A673 (cell line): ENCODE measurements around the gene ELANE. TPM values are rescaled to one million over a fixed set of nuclear protein-coding genes. Genes with fewer than 3 reads are reported as not detected.
"Not testable (repeated sequence)": the region's sequence is repeated elsewhere in the genome, so short reads cannot be mapped to it uniquely, and the experiment has no call there.

Experiments
- BruUV-seq: library from RNA; stranded (reverse); fragments of 400-500 nt; replicated peaks from 2 replicates; lab custom pipeline; 2021; lab: Mats Ljungman, UMichigan
- CTCF ChIA-PET: fragments of 300-600 bp; sonication (Branson Sonifier 250); formaldehyde crosslinking; loops from one replicate; lab custom pipeline; 2022; ENCODE audit warnings: antibody characterized with exemption; lab: Charles Lee
- POLR2A ChIA-PET: fragments of 300-600 bp; sonication (Branson Sonifier 250); formaldehyde crosslinking; loops from one replicate; lab custom pipeline; 2022; ENCODE audit warnings: antibody characterized with exemption; ENCODE audit not compliant: low non-redundant PET; lab: Charles Lee
- DNase-seq: peaks from one replicate; pipeline ENCODE4 v3.0.0-alpha.2; 2015; ENCODE audit warnings: low spot score
- H3K27ac ChIP-seq: fragments of 200-600 bp; sonication (generic); 2 replicates; pipeline ENCODE4 v1.5.1; 2016; ENCODE audit warnings: mixed run types, low read depth, mild to moderate bottlenecking, mixed read lengths, antibody characterized with exemption, low read length; ENCODE audit not compliant: poor library complexity, severe bottlenecking
- H3K27me3 ChIP-seq: fragments of 200-600 bp; sonication (generic); replicated peaks from 2 replicates; pipeline ENCODE4 v1.6.1; 2017; ENCODE audit warnings: mixed run types, low read depth, mild to moderate bottlenecking, mixed read lengths, antibody characterized with exemption, low read length; ENCODE audit not compliant: insufficient read depth, poor library complexity
- H3K36me3 ChIP-seq: fragments of 200-600 bp; sonication (generic); 2 replicates; pipeline ENCODE4 v1.6.1; 2016; ENCODE audit warnings: mixed run types, mild to moderate bottlenecking, mixed read lengths, antibody characterized with exemption, low read length; ENCODE audit not compliant: insufficient read depth, poor library complexity, severe bottlenecking
- H3K4me1 ChIP-seq: fragments of 200-600 bp; sonication (generic); 2 replicates; pipeline ENCODE4 v1.6.1; 2017; ENCODE audit warnings: mixed run types, mild to moderate bottlenecking, mixed read lengths, antibody characterized with exemption, low read length; ENCODE audit not compliant: insufficient read depth, poor library complexity, severe bottlenecking
- H3K4me3 ChIP-seq: fragments of 200-600 bp; sonication (generic); 2 replicates; pipeline ENCODE4 v1.5.1; 2016; ENCODE audit warnings: low read depth, mixed run types, mild to moderate bottlenecking, mixed read lengths, low read length; ENCODE audit not compliant: poor library complexity, severe bottlenecking
- H3K9me3 ChIP-seq: fragments of 200-600 bp; sonication (generic); 2 replicates; pipeline ENCODE4 v1.6.1; 2016; ENCODE audit warnings: mixed run types, low read depth, mild to moderate bottlenecking, mixed read lengths, antibody characterized with exemption, low read length; ENCODE audit not compliant: poor library complexity, severe bottlenecking
- EZH2 ChIP-seq: fragments of 200-600 bp; sonication (generic); IDR thresholded peaks from 2 replicates; pipeline ENCODE4 v1.6.1; 2017; ENCODE audit warnings: borderline replicate concordance, low read depth, mild to moderate bottlenecking, mixed read lengths, antibody characterized with exemption, low read length; ENCODE audit not compliant: poor library complexity, severe bottlenecking
- intact Hi-C: fragments of 100-400 bp; cut with micrococcal nuclease; formaldehyde crosslinking; loops from one replicate; pipeline ENCODE4 v1.10.0; 2022; ENCODE audit not compliant: unreplicated experiment
- total RNA-seq: library from RNA; stranded (reverse); gene quantifications from 2 replicates; pipeline ENCODE4 v1.2.3, GENCODE V29; 2021
- TF ChIP-seq, protein P1 (sequence below): fragments of 300-800, 200-600 bp; sonication (generic); conservative IDR thresholded peaks from 2 replicates; pipeline ENCODE4 v1.5.1; 2017; ENCODE audit warnings: low read depth, mild to moderate bottlenecking, antibody characterized with exemption, low read length, moderate library complexity, mixed read lengths

ELANE gene
- total RNA-seq, 1 experiment from 2014 or later = not detected

DNA sequence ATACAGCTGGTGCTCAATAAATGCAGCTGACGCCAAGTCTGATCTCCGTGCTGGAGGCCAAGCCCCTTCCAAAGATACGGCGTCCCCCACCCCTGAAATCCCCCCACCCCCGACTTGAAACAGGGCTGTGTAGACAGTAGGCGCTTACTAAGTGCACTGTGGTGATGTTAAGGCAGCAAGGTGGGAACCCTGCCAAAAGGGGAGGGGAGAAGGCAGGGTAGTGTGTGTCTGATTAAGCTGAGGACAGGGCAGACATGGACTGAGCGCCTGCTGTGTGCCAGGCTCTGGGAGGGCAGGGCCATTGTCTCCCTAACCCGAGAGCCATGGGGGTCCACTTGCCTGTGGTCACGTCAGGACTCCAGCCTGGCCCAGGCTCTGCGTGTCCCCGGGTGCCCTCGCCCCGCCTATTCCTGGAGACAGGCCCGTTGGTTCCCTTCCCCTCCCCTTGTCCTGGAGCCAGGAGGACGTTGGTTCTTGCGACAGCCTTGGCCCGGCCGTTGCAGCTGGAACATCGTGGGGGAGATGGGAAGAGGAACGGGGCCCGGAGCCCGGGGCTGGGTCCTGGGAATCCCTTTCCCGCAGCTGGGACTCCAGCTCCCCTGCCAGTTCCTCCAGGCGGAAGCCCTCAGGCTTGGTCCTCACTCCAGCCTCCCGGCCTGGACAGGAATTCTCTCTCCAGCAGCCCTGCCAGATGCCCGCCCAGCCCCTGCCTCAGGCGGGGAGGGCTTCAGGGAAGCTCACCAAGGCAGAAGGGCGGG lies 1.7 kb upstream of the ELANE start:
- CTCF ChIA-PET = no interaction called here
- H3K27ac ChIP-seq = no peak overlapping the region
- intact Hi-C loops = no loop called here

DNA sequence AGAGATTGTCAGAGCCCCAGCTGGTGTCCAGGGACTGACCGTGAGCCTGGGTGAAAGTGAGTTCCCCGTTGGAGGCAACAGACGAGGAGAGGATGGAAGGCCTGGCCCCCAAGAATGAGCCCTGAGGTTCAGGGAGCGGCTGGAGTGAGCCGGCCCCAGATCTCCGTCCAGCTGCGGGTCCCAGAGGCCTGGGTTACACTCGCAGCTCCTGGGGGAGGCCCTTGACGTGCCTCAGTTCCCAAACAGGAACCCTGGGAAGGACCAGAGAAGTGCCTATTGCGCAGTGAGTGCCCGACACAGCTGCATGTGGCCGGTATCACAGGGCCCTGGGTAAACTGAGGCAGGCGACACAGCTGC lies 1.1 kb upstream of the ELANE start:
- TF ChIP-seq EZH2 = no peak
- TF ChIP-seq, protein P1, sequence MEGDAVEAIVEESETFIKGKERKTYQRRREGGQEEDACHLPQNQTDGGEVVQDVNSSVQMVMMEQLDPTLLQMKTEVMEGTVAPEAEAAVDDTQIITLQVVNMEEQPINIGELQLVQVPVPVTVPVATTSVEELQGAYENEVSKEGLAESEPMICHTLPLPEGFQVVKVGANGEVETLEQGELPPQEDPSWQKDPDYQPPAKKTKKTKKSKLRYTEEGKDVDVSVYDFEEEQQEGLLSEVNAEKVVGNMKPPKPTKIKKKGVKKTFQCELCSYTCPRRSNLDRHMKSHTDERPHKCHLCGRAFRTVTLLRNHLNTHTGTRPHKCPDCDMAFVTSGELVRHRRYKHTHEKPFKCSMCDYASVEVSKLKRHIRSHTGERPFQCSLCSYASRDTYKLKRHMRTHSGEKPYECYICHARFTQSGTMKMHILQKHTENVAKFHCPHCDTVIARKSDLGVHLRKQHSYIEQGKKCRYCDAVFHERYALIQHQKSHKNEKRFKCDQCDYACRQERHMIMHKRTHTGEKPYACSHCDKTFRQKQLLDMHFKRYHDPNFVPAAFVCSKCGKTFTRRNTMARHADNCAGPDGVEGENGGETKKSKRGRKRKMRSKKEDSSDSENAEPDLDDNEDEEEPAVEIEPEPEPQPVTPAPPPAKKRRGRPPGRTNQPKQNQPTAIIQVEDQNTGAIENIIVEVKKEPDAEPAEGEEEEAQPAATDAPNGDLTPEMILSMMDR = no peak
- no peak overlapping the region for H3K27ac ChIP-seq
- H3K27me3 ChIP-seq = no peaks in the 10 kb centered on the region
- CTCF ChIA-PET = no interaction called here
- DNase-seq = no peak
- no TSS peak for BruUV-seq
- H3K4me3 ChIP-seq = no peak overlapping the region
- POLR2A ChIA-PET = no interaction called here
- H3K4me1 ChIP-seq = no peaks in the 10 kb centered on the region
- intact Hi-C loops = no loop called here
- H3K36me3 ChIP-seq = no peaks in the 10 kb centered on the region
- no peaks in the 10 kb centered on the region for H3K9me3 ChIP-seq

More for the DNA sequence above, 1.7 kb upstream of the ELANE start:
- H3K36me3 ChIP-seq = no peaks in the 10 kb centered on the region
- no peaks in the 10 kb centered on the region for H3K27me3 ChIP-seq
- no peaks in the 10 kb centered on the region for H3K4me1 ChIP-seq
- POLR2A ChIA-PET = no interaction called here
- TF ChIP-seq, protein P1 = no peak
- no peak for TF ChIP-seq EZH2
- BruUV-seq = no TSS peak
- peak; percentile 68 for DNase-seq
- no peak overlapping the region for H3K4me3 ChIP-seq
- H3K9me3 ChIP-seq = no peaks in the 10 kb centered on the region

DNA sequence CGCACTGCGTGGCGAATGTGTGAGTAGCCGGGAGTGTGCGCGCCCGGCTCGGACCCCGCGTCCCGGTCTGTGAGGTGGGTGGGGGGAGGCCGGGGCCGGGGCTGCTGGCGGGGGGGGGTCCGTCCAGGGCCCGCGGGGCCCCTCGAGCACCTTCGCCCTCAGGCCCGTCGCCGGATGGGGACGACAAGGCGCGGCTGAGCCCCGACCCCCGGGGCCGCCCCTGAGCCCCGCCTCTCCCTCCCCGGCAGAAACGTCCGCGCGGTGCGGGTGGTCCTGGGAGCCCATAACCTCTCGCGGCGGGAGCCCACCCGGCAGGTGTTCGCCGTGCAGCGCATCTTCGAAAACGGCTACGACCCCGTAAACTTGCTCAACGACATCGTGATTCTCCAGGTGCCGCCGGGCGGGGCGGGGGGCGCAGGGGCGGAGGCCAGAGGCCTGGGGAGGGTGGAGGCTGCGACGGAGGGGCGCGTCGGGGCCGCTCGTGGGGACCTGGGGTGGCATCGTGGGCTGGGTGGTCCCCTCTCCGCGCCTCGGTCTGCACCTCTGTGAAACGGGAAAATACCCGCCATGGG lies 997 bp downstream of the ELANE start:
- no peaks in the 10 kb centered on the region for H3K4me1 ChIP-seq
- no peaks in the 10 kb centered on the region for H3K36me3 ChIP-seq
- ChIA-PET CTCF (no interaction called here), POLR2A (no interaction called here)
- no peak overlapping the region for H3K27ac ChIP-seq
- BruUV-seq = no TSS peak
- no peaks in the 10 kb centered on the region for H3K9me3 ChIP-seq
- no peak for TF ChIP-seq EZH2
- TF ChIP-seq, protein P1 = no peak
- no peak overlapping the region for H3K4me3 ChIP-seq
- intact Hi-C loops = no loop called here
- no peaks in the 10 kb centered on the region for H3K27me3 ChIP-seq
- DNase-seq = no peak

DNA sequence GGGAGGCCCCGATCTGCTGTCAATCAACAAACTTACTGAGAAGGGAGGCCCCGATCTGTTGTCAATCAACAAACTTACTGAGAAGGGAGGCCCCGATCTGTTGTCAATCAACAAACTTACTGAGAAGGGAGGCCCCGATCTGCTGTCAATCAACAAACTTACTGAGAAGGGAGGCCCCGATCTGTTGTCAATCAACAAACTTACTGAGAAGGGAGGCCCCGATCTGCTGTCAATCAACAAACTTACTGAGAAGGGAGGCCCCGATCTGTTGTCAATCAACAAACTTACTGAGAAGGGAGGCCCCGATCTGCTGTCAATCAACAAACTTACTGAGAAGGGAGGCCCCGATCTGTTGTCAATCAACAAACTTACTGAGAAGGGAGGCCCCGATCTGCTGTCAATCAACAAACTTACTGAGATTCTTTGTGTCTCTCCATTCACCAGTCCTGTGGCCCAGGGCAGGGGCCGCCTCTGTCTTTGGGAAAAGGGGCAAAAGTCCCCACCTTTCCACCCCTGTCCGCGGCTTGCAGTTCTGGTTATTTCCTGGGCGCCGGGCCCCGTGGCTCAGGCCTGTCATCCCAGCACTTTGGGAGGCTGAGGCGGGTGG lies 1.6 kb downstream of the ELANE start:
- H3K36me3 ChIP-seq, H3K27ac ChIP-seq, H3K4me1 ChIP-seq, H3K9me3 ChIP-seq, H3K27me3 ChIP-seq, H3K4me3 ChIP-seq, BruUV-seq, DNase-seq, intact Hi-C loops: not testable (repeated sequence)
- ChIA-PET POLR2A (interaction anchor here (0.7 kb wide), 1 partner anchor 130 kb away, joined by 3 read pairs; the partner anchor contains the start of gene WDR18), CTCF (interaction anchor here (0.5 kb wide), 2 partner anchors 188 to 323 kb away, joined by 4 to 10 read pairs; no protein-coding TSS in a partner anchor)
